A549 (cell line): ENCODE results near the gene FBLN5. TPM values are rescaled to one million over a fixed set of nuclear protein-coding genes. Genes with fewer than 3 reads are reported as not detected.

Experiments used
- ATAC-seq, 2 experiments: fragments of 200-7000 bp in 1 of 2; fragments of >200 bp in 1 of 2; cut with Nextera tagmentation in 1 of 2; cut with Tn5 transposase in 1 of 2; 3 replicates each; pipeline versions ENCODE4 v1.8.0 to v1.9.1; 2018 to 2020; ENCODE audit warnings: mild to moderate bottlenecking in 1 of 2, moderate library complexity in 1 of 2
- CTCF ChIA-PET: fragments of 300-600 bp; sonication (Branson Sonifier 250); formaldehyde crosslinking; extraction: SDS; loops from one replicate; lab custom pipeline; 2021; ENCODE audit warnings: antibody characterized with exemption, inconsistent platforms; lab: Yijun Ruan, JAX
- POLR2A ChIA-PET: fragments of 350-600 bp; formaldehyde crosslinking; extraction: SDS; loops from one replicate; lab custom pipeline; 2021; ENCODE audit warnings: antibody characterized with exemption, inconsistent platforms; lab: Yijun Ruan, JAX
- DNase-seq, 2 experiments: peaks; one replicate each; pipeline versions ENCODE4 v3.0.0 to v3.0.0-alpha.2; 2011 to 2016; ENCODE audit warnings: low read depth in 1 of 2, low spot score in 1 of 2
- FAIRE-seq: peaks from 2 replicates; lab custom pipeline; 2011; peaks lifted over from hg19 to GRCh38; lab: Jason Lieb, UNC
- H3K27ac ChIP-seq, 2 experiments: fragments of >200 bp; sonication (Bioruptor Twin); formaldehyde crosslinking; 3 replicates each; pipeline ENCODE4 v1.5.1; 2016 to 2017
- H3K4me1 ChIP-seq: fragments of >200 bp; sonication (Bioruptor Twin); formaldehyde crosslinking; 3 replicates; pipeline ENCODE4 v1.6.1; 2016
- H3K4me2 ChIP-seq: fragments of >200 bp; sonication (Bioruptor Twin); formaldehyde crosslinking; 3 replicates; pipeline ENCODE4 v1.6.1; 2016
- H3K4me3 ChIP-seq: fragments of >200 bp; sonication (Bioruptor Twin); formaldehyde crosslinking; 3 replicates; pipeline ENCODE4 v1.5.1; 2016
- H3K9me3 ChIP-seq: fragments of >200 bp; sonication (Bioruptor Twin); formaldehyde crosslinking; 3 replicates; pipeline ENCODE4 v1.6.1; 2016
- CBX2 ChIP-seq: fragments of 200-600 bp; sonication (generic); IDR thresholded peaks from 2 replicates; pipeline ENCODE4 v1.6.1; 2016; ENCODE audit warnings: low read depth, mild to moderate bottlenecking, borderline replicate concordance
- CBX8 ChIP-seq: fragments of 200-600 bp; sonication (generic); IDR thresholded peaks from 2 replicates; pipeline ENCODE4 v1.6.1; 2016
- CEBPB ChIP-seq, 2 experiments: fragments of >200 bp in 1 of 2; sonication (Bioruptor Twin) in 1 of 2; formaldehyde crosslinking in 1 of 2; IDR thresholded peaks; 2 replicates each; pipeline ENCODE4 v1.6.1; 2012 to 2016
- CHD4 ChIP-seq: fragments of 200-600 bp; sonication (generic); IDR thresholded peaks from 2 replicates; pipeline ENCODE4 v1.6.1; 2016; ENCODE audit warnings: antibody characterized with exemption, mild to moderate bottlenecking, borderline replicate concordance
- EHMT2 ChIP-seq: fragments of 200-600 bp; sonication (generic); IDR thresholded peaks from 2 replicates; pipeline ENCODE4 v1.6.1; 2016; ENCODE audit warnings: antibody characterized with exemption, low read depth, mild to moderate bottlenecking, moderate library complexity
- ESRRA ChIP-seq: fragments of 150-350 bp; IDR thresholded peaks from 2 replicates; pipeline ENCODE4 v1.6.1; 2014; ENCODE audit warnings: mild to moderate bottlenecking, low read length, borderline replicate concordance
- FOSL2 ChIP-seq, 2 experiments: fragments of 450-650 bp in 1 of 2; fragments of >200 bp in 1 of 2; sonication (Bioruptor Twin) in 1 of 2; formaldehyde crosslinking; IDR thresholded peaks; 2 replicates each; pipeline versions ENCODE4 v1.5.0 to v1.6.1; 2016 to 2020; ENCODE audit warnings: mild to moderate bottlenecking in 1 of 2, moderate library complexity in 1 of 2
- FOXS1 ChIP-seq: fragments of 250-450 bp; sonication (Bioruptor Pico); IDR thresholded peaks from 2 replicates; pipeline ENCODE4 v1.5.0; 2020; ENCODE audit warnings: mild to moderate bottlenecking, moderate library complexity
- GATA3 ChIP-seq: IDR thresholded peaks from 2 replicates; pipeline ENCODE4 v1.6.1; 2012; ENCODE audit warnings: borderline replicate concordance
- HOXA7 ChIP-seq: fragments of 250-450 bp; sonication (Bioruptor Pico); IDR thresholded peaks from 2 replicates; pipeline ENCODE4 v1.5.0; 2020; ENCODE audit warnings: mild to moderate bottlenecking, moderate library complexity
- JUN ChIP-seq, 2 experiments: fragments of >200 bp; sonication (Bioruptor Twin); formaldehyde crosslinking; IDR thresholded peaks; 2 replicates in 1 of 2; 3 replicates in 1 of 2; pipeline ENCODE4 v1.6.1; 2016 to 2017
- KDM1A ChIP-seq: fragments of 200-600 bp; sonication (generic); IDR thresholded peaks from 2 replicates; pipeline ENCODE4 v1.6.1; 2016; ENCODE audit warnings: low read depth, mild to moderate bottlenecking
- MYC ChIP-seq: IDR thresholded peaks from 2 replicates; pipeline ENCODE4 v1.6.1; 2012; ENCODE audit warnings: mild to moderate bottlenecking, inconsistent platforms, low read length, improper control_type of control experiment, borderline replicate concordance
- NPAS2 ChIP-seq: fragments of 250-450 bp; sonication (Bioruptor Pico); IDR thresholded peaks from 2 replicates; pipeline ENCODE4 v1.8.0; 2022; ENCODE audit warnings: mild to moderate bottlenecking, moderate library complexity, borderline replicate concordance
- RFX5 ChIP-seq: fragments of 450-650 bp; IDR thresholded peaks from 2 replicates; pipeline ENCODE4 v1.7.1; 2014; ENCODE audit warnings: antibody characterized with exemption, mild to moderate bottlenecking, moderate library complexity
- RNF2 ChIP-seq: fragments of 200-600 bp; sonication (generic); IDR thresholded peaks from 2 replicates; pipeline ENCODE4 v1.6.1; 2016; ENCODE audit warnings: low read depth, mild to moderate bottlenecking, antibody characterized with exemption, moderate library complexity, borderline replicate concordance
- SMC3 ChIP-seq: fragments of >200 bp; sonication (Bioruptor Twin); formaldehyde crosslinking; IDR thresholded peaks from 3 replicates; pipeline ENCODE4 v1.6.1; 2018; ENCODE audit warnings: inconsistent platforms
- TFCP2L1 ChIP-seq: fragments of 250-450 bp; sonication (Bioruptor Pico); IDR thresholded peaks from 2 replicates; pipeline ENCODE4 v1.5.0; 2021; ENCODE audit warnings: mild to moderate bottlenecking
- TP53 ChIP-seq: fragments of 250-450 bp; sonication (Bioruptor Pico); IDR thresholded peaks from 2 replicates; pipeline ENCODE4 v1.5.0; 2021; ENCODE audit warnings: mild to moderate bottlenecking, moderate library complexity
- ZC3H11A ChIP-seq: fragments of 450-650 bp; IDR thresholded peaks from 2 replicates; pipeline ENCODE4 v1.6.1; 2014; ENCODE audit warnings: antibody characterized with exemption, mild to moderate bottlenecking
- ZSCAN20 ChIP-seq: fragments of 250-450 bp; sonication (Bioruptor Pico); IDR thresholded peaks from 2 replicates; pipeline ENCODE4 v1.8.0; 2022; ENCODE audit warnings: mild to moderate bottlenecking, moderate library complexity
- WGBS: methylation state at CpG from one replicate; pipeline ENCODE4 v1.1.6; 2017; ENCODE audit errors: missing lambda C conversion rate; 5-methylcytosine and 5-hydroxymethylcytosine counted together
- polyA plus RNA-seq, 4 experiments: library from polyadenylated mRNA; depleted of rRNA in 3 of 4; stranded (reverse); fragments of >200 nt; fragmentation: RNase III in 1 of 4; extraction: RNeasy Plus Mini Kit Qiagen cat#74134 plus additional on column Dnase treatment in 1 of 4; gene quantifications; 2 replicates in 3 of 4; 3 replicates in 1 of 4; pipeline ENCODE4 v1.2.3, GENCODE V29; 2011 to 2017
- TF ChIP-seq, protein P1 (sequence below): fragments of 250-450 bp; sonication (Bioruptor Pico); IDR thresholded peaks from 2 replicates; pipeline ENCODE4 v1.5.0; 2021; ENCODE audit warnings: mild to moderate bottlenecking, moderate library complexity, borderline replicate concordance
- TF ChIP-seq, protein P2 (sequence below): fragments of 450-650 bp; IDR thresholded peaks from 2 replicates; pipeline ENCODE4 v1.6.1; 2014; ENCODE audit warnings: antibody characterized with exemption
- TF ChIP-seq, protein P3 (sequence below): fragments of >200 bp; sonication (Bioruptor Twin); formaldehyde crosslinking; IDR thresholded peaks from 3 replicates; pipeline ENCODE4 v1.6.1; 2016

Gene FBLN5
- polyA plus RNA-seq, 2 of the 4 experiments (the other 2 are of a cell fraction): 0.88 to 1.3 TPM

DNA sequence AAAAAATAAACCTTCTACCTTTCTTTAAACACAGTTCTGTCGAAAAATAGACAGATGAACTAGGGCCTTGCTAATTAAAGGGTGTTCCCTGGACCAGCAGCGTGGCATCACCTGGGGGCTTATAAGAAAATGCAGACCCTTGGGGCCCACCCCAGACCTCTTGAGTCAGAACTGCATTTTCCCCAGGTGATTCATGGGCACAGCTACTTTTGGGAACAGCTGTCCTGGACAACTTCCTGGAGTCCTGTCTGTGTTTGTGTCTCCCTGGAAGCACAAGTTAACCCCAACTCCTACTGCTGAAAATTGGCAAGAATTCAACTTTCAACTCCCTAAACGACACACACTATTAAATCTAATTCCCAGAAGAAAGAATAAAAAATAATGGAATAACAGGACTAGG lies 17.8 kb downstream of the FBLN5 start (continued):
- TF ChIP-seq TFCP2L1 (no peak), NPAS2 (CRISPR knock-in tag) (no peak), CEBPB (IDR thresholded peaks at IDR 0.05) (no peak), ZC3H11A (no peak)

DNA sequence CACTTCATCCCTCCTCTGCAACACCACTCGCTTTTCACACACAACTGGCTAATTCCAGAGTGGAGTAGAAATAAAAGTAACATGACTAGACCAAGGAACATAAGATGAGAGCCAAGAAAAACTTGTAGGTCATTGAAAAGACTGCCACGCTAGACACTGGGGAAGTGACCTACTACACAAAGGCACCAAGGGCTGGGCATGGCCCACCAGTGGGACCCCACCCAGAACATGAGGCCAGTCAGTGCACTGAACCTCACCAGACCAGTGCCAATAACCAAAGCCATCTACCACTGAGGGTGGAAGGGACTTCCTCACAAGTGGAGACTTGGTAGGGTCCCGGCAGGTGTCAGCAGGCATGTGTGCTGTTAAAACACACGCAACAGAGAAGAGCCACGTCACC lies 19.7 kb downstream of the FBLN5 start:
- no peaks in the 10 kb centered on the region for H3K9me3 ChIP-seq
- H3K27ac ChIP-seq: no peak overlapping the region
- no peak overlapping the region for H3K4me3 ChIP-seq
- 61% methylated on average over 5 of the region's 5 CpGs for WGBS
- FAIRE-seq (no peak), ATAC-seq (no peak), DNase-seq (no peak)
- TF ChIP-seq TFCP2L1: no peak
- no peak for TF ChIP-seq TP53 (CRISPR knock-in tag)
- no peak for TF ChIP-seq KDM1A
- TF ChIP-seq FOXS1: no peak
- no peak for TF ChIP-seq RFX5
- TF ChIP-seq JUN (IDR thresholded peaks at IDR 0.05): no peak
- TF ChIP-seq, protein P1, sequence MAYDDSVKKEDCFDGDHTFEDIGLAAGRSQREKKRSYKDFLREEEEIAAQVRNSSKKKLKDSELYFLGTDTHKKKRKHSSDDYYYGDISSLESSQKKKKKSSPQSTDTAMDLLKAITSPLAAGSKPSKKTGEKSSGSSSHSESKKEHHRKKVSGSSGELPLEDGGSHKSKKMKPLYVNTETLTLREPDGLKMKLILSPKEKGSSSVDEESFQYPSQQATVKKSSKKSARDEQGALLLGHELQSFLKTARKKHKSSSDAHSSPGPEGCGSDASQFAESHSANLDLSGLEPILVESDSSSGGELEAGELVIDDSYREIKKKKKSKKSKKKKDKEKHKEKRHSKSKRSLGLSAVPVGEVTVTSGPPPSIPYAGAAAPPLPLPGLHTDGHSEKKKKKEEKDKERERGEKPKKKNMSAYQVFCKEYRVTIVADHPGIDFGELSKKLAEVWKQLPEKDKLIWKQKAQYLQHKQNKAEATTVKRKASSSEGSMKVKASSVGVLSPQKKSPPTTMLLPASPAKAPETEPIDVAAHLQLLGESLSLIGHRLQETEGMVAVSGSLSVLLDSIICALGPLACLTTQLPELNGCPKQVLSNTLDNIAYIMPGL (CRISPR knock-in tag): no peak
- TF ChIP-seq SMC3: no peak
- POLR2A ChIA-PET: no interaction called here
- no peak overlapping the region for H3K4me2 ChIP-seq
- no peaks in the 10 kb centered on the region for H3K4me1 ChIP-seq
- CTCF ChIA-PET: interaction anchor here (0.8 to 1.3 kb wide), 4 partner anchors 9 to 1019 kb away, joined by 3 to 4 read pairs (median 3); partner anchors contain the start of gene TC2N

DNA sequence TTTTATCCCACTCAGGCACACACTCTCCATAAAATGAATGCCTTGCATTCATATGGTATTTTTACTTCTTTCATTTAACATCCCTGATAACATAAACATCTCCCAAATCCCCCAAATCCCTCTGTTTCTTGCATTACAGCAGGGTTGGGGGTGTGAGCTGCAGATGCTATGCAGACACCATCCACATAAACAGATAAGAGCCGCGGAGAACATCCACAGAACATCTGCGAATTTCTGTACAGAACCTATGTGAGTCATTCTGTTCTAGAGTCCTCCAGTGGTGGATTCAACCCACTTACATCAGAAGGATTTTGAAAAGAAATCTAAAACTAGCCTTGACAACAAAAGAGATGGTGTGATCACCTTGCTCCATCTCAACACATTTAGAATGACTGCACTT lies 20.3 kb downstream of the FBLN5 start:
- ChIA-PET CTCF (interaction anchor here (0.8 to 1.2 kb wide), 3 partner anchors 30 to 1019 kb away, joined by 3 read pairs; partner anchors contain the start of gene TC2N), POLR2A (no interaction called here)
- TF ChIP-seq RFX5 (no peak), RNF2 (no peak), MYC (no peak)
- Histone ChIP-seq H3K9me3 (no peaks in the 10 kb centered on the region), H3K4me3 (no peak overlapping the region), H3K4me1 (no peaks in the 10 kb centered on the region), H3K27ac (no peak overlapping the region), H3K4me2 (no peak overlapping the region)
- 76% methylated on average over 3 of the region's 3 CpGs for WGBS
- no peak for DNase-seq
- ATAC-seq: no peak
- FAIRE-seq: no peak

DNA sequence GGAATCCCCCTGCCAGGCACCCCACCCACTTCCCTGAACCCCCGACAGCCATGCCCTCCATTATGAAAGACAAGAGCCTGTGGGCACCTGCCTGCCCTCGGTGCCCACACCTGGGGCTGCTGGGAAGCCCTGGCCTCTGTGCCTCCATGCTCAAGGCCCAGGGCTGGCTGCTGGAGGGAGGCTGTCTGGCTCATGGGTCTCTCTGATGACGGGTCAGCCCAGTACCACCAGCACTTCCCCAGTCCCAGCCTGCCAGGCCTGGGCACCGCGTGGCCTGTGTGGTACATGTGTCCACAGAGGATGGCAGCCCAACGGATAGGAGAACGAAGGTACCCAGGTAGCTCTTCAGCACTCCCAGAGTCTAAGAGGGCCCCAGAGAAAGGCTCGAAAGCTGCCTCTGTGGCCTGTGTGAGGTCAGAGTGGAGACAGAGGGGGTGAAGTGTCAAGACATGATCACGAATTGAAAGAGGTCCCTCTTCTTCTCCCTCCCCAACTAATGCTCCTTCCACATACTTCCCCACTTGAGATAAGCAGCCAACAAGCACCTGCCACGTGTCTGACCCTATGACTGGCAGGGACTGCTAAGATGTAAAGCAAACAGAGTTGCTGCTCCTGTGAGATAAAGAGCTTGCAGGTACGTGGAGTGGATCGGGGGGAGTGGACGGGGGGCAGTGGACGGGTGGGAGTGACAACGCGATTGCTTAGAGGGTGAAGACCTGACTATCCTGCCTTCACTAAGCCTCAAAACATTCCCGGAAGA lies 21.2 kb downstream of the FBLN5 start:
- DNase-seq (no peak), ATAC-seq (no peak), FAIRE-seq (no peak)
- ChIA-PET CTCF (interaction anchor here (0.6 to 1.1 kb wide), 3 partner anchors 30 to 789 kb away, joined by 3 read pairs; no protein-coding TSS in a partner anchor), POLR2A (no interaction called here)
- WGBS: 63% methylated on average over 14 of the region's 17 CpGs
- H3K4me3 ChIP-seq: no peak overlapping the region
- TF ChIP-seq CHD4: no peak
- TF ChIP-seq ZSCAN20 (CRISPR knock-in tag): no peak
- H3K9me3 ChIP-seq: no peaks in the 10 kb centered on the region
- H3K4me2 ChIP-seq: no peak overlapping the region
- H3K4me1 ChIP-seq: no peaks in the 10 kb centered on the region
- no peak overlapping the region for H3K27ac ChIP-seq

DNA sequence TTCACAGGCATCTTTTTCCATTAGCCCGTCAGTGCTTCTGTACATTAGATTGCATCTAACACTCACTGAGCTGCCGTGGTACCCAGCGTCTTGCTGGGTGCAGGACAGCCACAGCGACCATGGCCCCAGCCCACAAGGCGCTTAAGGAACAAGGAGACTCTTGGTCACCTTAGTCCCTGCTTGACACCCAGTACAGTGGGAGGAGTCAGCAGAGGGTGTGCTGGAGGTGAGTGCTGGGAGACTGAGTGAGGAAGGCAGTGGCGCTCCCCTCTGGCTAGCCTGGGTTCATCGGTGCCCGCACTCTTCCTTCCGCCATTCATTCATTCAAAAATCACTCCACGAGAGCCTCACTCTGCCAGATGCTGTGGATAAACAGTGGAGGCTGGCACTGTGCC lies 21.8 kb downstream of the FBLN5 start:
- Histone ChIP-seq H3K9me3 (no peaks in the 10 kb centered on the region), H3K4me3 (no peak overlapping the region), H3K4me2 (no peak overlapping the region), H3K27ac (no peak overlapping the region), H3K4me1 (no peaks in the 10 kb centered on the region)
- no peak for FAIRE-seq
- CTCF ChIA-PET: interaction anchor here (0.6 to 1.0 kb wide), 3 partner anchors 28 to 209 kb away, joined by 3 read pairs; no protein-coding TSS in a partner anchor
- POLR2A ChIA-PET: no interaction called here
- ATAC-seq: no peak; a peak in 1 of 6 replicates
- WGBS: 85% methylated on average over 10 of the region's 10 CpGs
- DNase-seq: no peak
- TF ChIP-seq GATA3: no peak
- no peak for TF ChIP-seq KDM1A
- no peak for TF ChIP-seq FOSL2 (IDR thresholded peaks at IDR 0.05)
- no peak for TF ChIP-seq FOSL2 (CRISPR knock-in tag; IDR thresholded peaks at IDR 0.05)
- no peak for TF ChIP-seq MYC
- no peak for TF ChIP-seq CBX2
- TF ChIP-seq ESRRA: no peak
- TF ChIP-seq TP53 (CRISPR knock-in tag): no peak
- TF ChIP-seq HOXA7: no peak
- TF ChIP-seq, protein P2, sequence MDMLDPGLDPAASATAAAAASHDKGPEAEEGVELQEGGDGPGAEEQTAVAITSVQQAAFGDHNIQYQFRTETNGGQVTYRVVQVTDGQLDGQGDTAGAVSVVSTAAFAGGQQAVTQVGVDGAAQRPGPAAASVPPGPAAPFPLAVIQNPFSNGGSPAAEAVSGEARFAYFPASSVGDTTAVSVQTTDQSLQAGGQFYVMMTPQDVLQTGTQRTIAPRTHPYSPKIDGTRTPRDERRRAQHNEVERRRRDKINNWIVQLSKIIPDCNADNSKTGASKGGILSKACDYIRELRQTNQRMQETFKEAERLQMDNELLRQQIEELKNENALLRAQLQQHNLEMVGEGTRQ: no peak
- TF ChIP-seq, protein P3, sequence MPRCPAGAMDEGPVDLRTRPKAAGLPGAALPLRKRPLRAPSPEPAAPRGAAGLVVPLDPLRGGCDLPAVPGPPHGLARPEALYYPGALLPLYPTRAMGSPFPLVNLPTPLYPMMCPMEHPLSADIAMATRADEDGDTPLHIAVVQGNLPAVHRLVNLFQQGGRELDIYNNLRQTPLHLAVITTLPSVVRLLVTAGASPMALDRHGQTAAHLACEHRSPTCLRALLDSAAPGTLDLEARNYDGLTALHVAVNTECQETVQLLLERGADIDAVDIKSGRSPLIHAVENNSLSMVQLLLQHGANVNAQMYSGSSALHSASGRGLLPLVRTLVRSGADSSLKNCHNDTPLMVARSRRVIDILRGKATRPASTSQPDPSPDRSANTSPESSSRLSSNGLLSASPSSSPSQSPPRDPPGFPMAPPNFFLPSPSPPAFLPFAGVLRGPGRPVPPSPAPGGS: no peak
- no peak for TF ChIP-seq CBX8
- TF ChIP-seq EHMT2: no peak
